ENCODE measurements around the gene IPMK. TPM values are rescaled to one million over a fixed set of nuclear protein-coding genes. Genes with fewer than 3 reads are reported as not detected.

IPMK gene
- total and polyA plus RNA-seq, 2 of the 8 experiments (the other 6 are each of a cell fraction or from before 2014, with no cell fraction given) = 1.3 to 7.8 TPM

GRCh38 chr10:58299580-58299979 lies 31.9 kb upstream of the IPMK start:
- FAIRE-seq = peak; percentile 93
- Histone ChIP-seq H2AFZ (ENCODE audit: low read length) (no peak overlapping the region), H2BK15ac (ENCODE audit: low read length) (no peak overlapping the region), H4K5ac (ENCODE audit: insufficient read length, low read depth, low read length) (no peak overlapping the region), H3K79me2 (ENCODE audit: control insufficient read depth in 1 of 2, insufficient read depth in 2 of 2, low read length in 2 of 2) (no peaks in the 10 kb centered on the region), H2BK120ac (replicated peaks; ENCODE audit: low read depth, low read length) (no peak overlapping the region), H3K4me2 (ENCODE audit: insufficient read depth in 1 of 2, low read depth in 2 of 2, low read length in 2 of 2) (no peak overlapping the region), H3K23ac (ENCODE audit: insufficient read length) (no peak overlapping the region), H3K4me1 (replicated peaks in 1 of 4; ENCODE audit: control insufficient read depth in 3 of 4, insufficient read depth in 4 of 4, low read length in 3 of 4) (no peaks in the 10 kb centered on the region), H3K18ac (ENCODE audit: extremely low read depth, low read length) (no peak overlapping the region), H3K4me3 (ENCODE audit: extremely low read depth in 1 of 4, insufficient read depth in 2 of 4, low read depth in 3 of 4, low read length in 4 of 4) (no peak overlapping the region), H3K9me3 (ENCODE audit: insufficient read depth in 2 of 2, low read depth in 1 of 2, low read length in 1 of 2) (no peaks in the 10 kb centered on the region), H2AK5ac (ENCODE audit: low read depth, low read length) (no peak overlapping the region), H3K27me3 (replicated peaks in 1 of 4; ENCODE audit: control insufficient read depth in 3 of 4, extremely low read depth in 1 of 4, insufficient read depth in 3 of 4, low read length in 3 of 4) (no peaks in the 10 kb centered on the region; a peak in 1 of 7 replicates), H4K20me1 (replicated peaks in 1 of 2; ENCODE audit: control insufficient read depth in 1 of 2, insufficient read depth in 2 of 2, low read length in 2 of 2) (no peaks in the 10 kb centered on the region), H3K4ac (replicated peaks; ENCODE audit: insufficient read length, low read depth, low read length) (no peak overlapping the region), H3K56ac (replicated peaks; ENCODE audit: insufficient read length, low read depth, low read length) (no peak overlapping the region), H3K23me2 (ENCODE audit: low read depth, low read length) (no peaks in the 10 kb centered on the region), H3K79me1 (ENCODE audit: low read depth, low read length) (no peaks in the 10 kb centered on the region), H2BK20ac (ENCODE audit: low read length) (no peak overlapping the region), H2BK12ac (ENCODE audit: low read depth, low read length) (no peak overlapping the region), H4K8ac (ENCODE audit: extremely low read depth, insufficient read depth, low read length) (no peak overlapping the region), H3K9ac (replicated peaks in 1 of 4; ENCODE audit: extremely low read depth in 1 of 4, low read depth in 3 of 4, low read length in 3 of 4) (no peak overlapping the region), H3K14ac (ENCODE audit: insufficient read length) (no peak overlapping the region), H3K27ac (ENCODE audit: low read depth, low read length) (no peak overlapping the region), H4K91ac (replicated peaks; ENCODE audit: insufficient read length, low read length) (no peak overlapping the region), H2BK5ac (ENCODE audit: low read depth, low read length) (no peak overlapping the region), H3K36me3 (ENCODE audit: control insufficient read depth in 2 of 4, insufficient read depth in 4 of 4, low read length in 3 of 4) (no peaks in the 10 kb centered on the region)
- POLR2A ChIA-PET (ENCODE audit: partially characterized antibody) = interaction anchor here (1.1 kb wide), 1 partner anchor 85 kb away, joined by 8 read pairs; the partner anchor contains the start of gene TFAM
- WGBS, 2 experiments (ENCODE audit: extremely low coverage in 1 of 2, insufficient coverage in 1 of 2, insufficient read length in 1 of 2, insufficient replicate concordance in 2 of 2, low coverage in 1 of 2, low lambda C conversion rate in 2 of 2, missing lambda C conversion rate in 1 of 2) = 8% methylated on average over 4 of the region's 4 CpGs; no CpG with 5 or more reads in 1 of the 2 experiments
- DNase-seq (ENCODE audit: low read depth in 1 of 2, low spot score in 2 of 2) = peak; percentile 9 to 79
- TF ChIP-seq SIN3A (conservative IDR thresholded peaks at IDR 0.05 in 1 of 2, IDR thresholded peaks at IDR 0.05 in 1 of 2; ENCODE audit: low read depth in 1 of 2, low read length in 2 of 2) (no peak), RAD21 (IDR thresholded peaks at IDR 0.05 in 1 of 2, conservative IDR thresholded peaks at IDR 0.05 in 1 of 2; ENCODE audit: low read depth in 2 of 2, low read length in 2 of 2) (peak; percentile 83 to 88)
- TF ChIP-seq, protein P1, sequence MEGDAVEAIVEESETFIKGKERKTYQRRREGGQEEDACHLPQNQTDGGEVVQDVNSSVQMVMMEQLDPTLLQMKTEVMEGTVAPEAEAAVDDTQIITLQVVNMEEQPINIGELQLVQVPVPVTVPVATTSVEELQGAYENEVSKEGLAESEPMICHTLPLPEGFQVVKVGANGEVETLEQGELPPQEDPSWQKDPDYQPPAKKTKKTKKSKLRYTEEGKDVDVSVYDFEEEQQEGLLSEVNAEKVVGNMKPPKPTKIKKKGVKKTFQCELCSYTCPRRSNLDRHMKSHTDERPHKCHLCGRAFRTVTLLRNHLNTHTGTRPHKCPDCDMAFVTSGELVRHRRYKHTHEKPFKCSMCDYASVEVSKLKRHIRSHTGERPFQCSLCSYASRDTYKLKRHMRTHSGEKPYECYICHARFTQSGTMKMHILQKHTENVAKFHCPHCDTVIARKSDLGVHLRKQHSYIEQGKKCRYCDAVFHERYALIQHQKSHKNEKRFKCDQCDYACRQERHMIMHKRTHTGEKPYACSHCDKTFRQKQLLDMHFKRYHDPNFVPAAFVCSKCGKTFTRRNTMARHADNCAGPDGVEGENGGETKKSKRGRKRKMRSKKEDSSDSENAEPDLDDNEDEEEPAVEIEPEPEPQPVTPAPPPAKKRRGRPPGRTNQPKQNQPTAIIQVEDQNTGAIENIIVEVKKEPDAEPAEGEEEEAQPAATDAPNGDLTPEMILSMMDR (IDR thresholded peaks at IDR 0.05; ENCODE audit: control extremely low read depth in 1 of 3, insufficient read depth in 1 of 3, low read depth in 1 of 3, low read length in 3 of 3) = peak; percentile 17 to 78 (median 74)
- CTCF ChIA-PET (ENCODE audit: partially characterized antibody) = interaction anchor here (0.6 to 4.7 kb wide), 43 partner anchors 8 to 1450 kb away, joined by 3 to 38 read pairs (median 4); partner anchors contain the start of genes CISD1, TFAM and UBE2D1

All from H1 (cell line).